GM23248 (cell line): ENCODE measurements around the gene WDR38.

Experiments
- EZH2 ChIP-seq: fragments of 200-600 bp; sonication (generic); IDR thresholded peaks from 2 replicates; pipeline ENCODE4 v1.6.1; 2018; ENCODE audit warnings: antibody characterized with exemption, mild to moderate bottlenecking; ENCODE audit not compliant: insufficient read depth, poor library complexity, severe bottlenecking
- EZH2phosphoT487 ChIP-seq: fragments of 200-600 bp; sonication (generic); IDR thresholded peaks from 2 replicates; pipeline ENCODE4 v1.6.1; 2018; ENCODE audit warnings: antibody characterized with exemption, moderate library complexity, mild to moderate bottlenecking, low read depth; ENCODE audit not compliant: insufficient read depth

DNA sequence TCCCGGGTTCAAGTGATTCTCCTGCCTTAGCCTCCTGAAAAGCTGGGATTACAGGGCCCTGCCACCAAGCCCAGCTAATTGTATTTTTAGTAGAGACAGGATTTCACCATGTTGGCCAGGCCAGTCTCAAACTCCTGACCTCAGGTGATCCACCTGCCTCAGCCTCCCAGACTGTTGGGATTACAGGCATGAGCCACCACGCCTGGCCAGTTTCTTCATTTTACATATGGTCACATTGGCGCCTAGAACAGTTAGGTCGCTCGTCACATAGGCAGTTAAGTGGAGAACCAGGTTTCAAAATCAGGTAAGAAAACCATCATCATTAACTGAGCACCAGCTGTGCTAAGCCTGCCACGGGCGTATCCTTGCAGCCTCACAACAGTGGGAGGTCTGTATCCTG lies 40.2 kb upstream of the WDR38 start:
- TF ChIP-seq EZH2phosphoT487 = no peak
- TF ChIP-seq EZH2 = no peak
